Measurements from ENCODE around the gene BUD31.
"Not testable (repeated sequence)": the region's sequence is repeated elsewhere in the genome, so short reads cannot be mapped to it uniquely, and the experiment has no call there.

BUD31 gene

DNA sequence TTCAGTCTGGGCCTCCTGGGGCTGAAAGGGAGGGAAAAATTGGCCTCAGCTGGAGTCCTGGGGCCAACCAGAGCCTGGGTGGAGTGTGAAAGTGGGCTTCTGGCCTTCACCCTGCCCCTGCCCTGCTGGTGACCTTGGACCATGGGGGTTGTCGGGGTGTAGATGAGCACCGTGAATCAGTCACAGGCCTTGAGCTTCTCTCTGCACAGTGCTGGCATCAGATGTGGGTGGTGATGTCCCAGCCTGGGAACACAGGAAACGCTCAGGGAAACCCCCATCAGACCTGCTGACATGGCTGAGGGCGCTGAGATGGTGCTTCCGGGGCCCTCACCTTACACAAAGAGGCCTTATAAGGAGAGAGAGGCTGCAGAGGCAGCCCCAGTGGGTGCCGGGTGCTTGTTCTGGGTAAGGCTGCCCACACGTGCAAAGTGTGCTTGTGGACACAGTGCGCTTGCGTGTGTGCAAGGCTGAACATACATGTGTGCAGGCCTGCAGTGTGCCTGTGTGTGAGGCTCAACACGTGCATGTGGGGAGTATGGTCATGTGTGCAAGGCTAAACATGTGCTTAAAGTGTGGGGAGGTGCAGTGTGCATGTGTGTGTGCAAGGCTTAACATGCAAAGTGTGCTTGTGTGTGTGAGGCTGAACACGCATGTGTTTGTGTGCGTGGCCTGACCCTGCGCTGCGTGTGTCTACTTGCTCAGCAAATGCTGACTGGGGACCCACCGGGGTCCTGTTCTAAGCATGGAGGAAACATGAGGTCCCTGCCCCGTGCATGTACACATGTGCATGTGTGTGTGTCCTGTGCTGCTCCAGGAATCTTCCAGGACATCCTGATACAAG is 27.7 kb upstream of the BUD31 start:
- DNase-seq, result no peak

DNA sequence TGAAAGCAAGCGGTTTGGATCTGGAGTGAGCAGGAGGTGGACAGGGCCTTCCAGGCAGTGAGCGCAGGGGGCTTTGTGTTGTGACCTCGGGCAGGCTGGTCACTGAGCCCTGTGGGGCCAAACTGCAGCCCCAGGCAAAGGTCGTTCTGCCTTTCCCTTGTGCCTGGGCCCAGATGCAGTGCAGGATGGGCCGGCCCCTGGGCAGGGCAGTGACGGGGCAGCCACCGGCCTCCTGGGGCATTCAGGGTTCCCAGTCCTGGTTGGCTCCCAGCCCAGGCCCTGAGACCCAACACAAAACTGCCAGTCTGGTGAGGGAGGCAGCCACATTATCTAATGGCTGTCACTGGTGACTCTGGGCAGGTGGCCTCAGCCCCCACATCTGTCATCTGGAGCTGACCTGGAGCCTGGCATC is 27.1 kb upstream of the BUD31 start:
- no peak for DNase-seq

GRCh38 chr7:99383203-99383602 is 25.6 kb upstream of the BUD31 start:
- DNase-seq, result no peak

- DNase-seq, result no peak
These were observed 24.9 kb upstream of the BUD31 start for GRCh38 chr7:99383791-99384370.

DNA sequence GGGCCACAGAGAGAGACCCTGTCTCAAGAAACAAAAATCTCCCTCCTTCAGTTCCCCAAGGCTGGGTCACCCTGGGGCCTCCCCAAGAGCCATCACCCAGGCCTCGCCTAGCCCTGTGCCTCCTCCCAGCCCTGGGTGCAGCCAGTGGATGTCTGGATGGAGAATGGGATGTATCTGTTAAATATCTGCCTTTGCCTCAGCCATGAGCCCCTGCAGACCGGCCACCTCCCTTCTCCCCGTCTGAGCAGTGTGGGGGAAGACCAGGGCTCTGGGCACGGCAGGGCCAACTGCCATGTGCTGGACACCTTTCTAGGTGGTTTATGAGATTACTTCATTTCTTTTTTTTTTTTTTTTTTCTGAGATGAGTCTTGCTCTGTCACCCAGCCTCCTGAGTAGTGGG is 24.2 kb upstream of the BUD31 start:
- DNase-seq, result no peak

DNA sequence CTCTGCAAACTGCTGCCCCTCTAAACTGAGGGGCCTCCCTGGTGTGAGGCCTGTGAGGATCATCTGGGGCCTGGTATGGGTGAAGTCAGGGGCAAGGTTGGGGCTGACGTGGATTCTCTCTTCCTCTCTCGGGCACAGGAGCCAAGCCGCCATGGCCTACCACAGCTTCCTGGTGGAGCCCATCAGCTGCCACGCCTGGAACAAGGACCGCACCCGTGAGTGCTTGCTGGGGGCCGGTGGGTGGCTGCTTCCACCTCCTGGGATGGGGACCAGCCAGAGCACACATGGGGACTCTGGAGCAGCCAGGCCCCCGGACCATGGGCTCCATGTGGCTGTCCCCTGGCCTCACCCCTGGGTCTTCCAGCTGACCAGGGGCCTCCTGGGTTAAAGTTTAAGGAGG is 23.2 kb upstream of the BUD31 start:
- DNase-seq, result no peak

- DNase-seq, result no peak
These were observed 22.1 kb upstream of the BUD31 start for GRCh38 chr7:99386584-99387238.

DNA sequence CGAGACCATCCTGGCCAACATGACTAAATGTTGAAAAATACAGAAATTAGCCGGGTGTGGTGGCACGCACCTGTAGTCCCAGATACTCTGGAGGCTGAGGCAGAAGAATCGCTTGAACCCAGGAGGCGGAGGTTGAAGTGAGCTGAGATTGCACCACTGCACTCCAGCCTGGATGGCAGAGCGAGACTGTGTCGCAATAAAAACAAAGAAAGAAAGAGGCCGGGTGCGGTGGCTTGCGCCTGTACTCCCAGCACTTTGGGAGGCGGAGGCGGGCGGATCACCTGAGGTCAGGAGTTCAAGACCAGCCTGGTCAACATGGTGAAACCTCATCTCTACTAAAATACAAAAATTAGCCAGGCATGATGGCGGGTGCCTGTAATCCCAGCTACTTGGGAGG is 21.5 kb upstream of the BUD31 start:
- DNase-seq, result not testable (repeated sequence)

DNA sequence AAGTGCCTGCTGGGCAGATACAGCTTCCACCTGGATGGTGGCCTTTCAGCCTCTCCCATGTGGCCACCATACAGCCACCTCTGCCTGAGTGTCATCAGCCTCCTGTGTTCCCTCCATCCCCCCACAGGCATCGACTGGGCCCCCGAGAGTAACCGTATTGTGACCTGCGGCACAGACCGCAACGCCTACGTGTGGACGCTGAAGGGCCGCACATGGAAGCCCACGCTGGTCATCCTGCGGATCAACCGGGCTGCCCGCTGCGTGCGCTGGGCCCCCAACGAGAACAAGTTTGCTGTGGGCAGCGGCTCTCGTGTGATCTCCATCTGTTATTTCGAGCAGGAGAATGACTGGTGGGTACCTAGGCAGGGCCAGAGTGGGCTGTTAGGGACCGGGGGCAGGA is 20.9 kb upstream of the BUD31 start:
- DNase-seq, result no peak

GRCh38 chr7:99389772-99390171 is 19.0 kb upstream of the BUD31 start:
- DNase-seq, result no peak

- DNase-seq, result no peak
These were observed 17.7 kb upstream of the BUD31 start for GRCh38 chr7:99390941-99391602.

DNA sequence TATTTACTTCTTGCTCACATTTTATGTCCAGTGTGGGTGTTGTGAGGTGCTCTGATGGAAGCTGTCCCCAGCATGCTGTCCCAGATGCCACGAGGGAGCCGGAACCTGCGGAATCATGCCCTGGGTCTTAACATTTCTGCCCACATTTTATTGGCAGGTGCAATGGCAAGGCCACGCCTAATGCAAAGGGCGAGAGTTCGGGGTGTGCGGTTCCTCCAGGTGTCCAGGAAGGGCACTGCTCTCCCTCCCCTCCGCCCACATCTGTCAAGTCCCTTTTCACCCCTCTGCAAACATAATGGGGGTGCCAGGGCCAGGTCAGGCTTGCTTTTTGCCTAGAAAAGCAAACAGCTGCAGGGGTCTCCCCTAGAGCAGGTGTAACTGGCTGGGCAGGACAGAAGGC is 16.7 kb upstream of the BUD31 start:
- DNase-seq, result no peak

DNA sequence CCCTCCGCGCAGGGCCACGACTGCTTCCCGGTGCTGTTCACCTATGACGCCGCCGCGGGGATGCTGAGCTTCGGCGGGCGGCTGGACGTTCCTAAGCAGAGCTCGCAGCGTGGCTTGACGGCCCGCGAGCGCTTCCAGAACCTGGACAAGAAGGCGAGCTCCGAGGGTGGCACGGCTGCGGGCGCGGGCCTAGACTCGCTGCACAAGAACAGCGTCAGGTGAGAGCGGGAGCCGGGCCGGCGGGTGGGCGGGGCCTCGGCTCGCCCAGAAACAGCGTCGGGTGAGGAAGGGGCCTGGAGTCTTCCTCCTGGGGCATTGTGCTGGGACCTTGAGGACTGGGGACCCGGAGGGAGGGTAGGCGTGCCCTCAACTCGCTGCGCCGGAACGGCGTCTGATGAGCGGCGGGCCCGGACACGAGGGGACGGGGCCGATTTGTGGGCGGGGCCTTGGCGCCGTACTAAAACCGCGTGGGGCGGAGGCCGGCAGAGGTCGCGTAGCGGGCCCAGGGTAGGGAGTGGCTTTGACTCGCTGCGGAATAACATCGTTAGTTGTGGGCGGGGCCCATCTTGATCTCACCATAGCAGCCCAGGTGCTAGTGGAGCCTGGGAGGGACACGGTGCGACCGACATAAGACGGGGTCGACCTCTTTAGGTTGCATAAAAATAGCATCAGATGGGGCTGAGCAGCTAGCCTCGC is 16.0 kb upstream of the BUD31 start:
- peak; percentile 76 for DNase-seq

DNA sequence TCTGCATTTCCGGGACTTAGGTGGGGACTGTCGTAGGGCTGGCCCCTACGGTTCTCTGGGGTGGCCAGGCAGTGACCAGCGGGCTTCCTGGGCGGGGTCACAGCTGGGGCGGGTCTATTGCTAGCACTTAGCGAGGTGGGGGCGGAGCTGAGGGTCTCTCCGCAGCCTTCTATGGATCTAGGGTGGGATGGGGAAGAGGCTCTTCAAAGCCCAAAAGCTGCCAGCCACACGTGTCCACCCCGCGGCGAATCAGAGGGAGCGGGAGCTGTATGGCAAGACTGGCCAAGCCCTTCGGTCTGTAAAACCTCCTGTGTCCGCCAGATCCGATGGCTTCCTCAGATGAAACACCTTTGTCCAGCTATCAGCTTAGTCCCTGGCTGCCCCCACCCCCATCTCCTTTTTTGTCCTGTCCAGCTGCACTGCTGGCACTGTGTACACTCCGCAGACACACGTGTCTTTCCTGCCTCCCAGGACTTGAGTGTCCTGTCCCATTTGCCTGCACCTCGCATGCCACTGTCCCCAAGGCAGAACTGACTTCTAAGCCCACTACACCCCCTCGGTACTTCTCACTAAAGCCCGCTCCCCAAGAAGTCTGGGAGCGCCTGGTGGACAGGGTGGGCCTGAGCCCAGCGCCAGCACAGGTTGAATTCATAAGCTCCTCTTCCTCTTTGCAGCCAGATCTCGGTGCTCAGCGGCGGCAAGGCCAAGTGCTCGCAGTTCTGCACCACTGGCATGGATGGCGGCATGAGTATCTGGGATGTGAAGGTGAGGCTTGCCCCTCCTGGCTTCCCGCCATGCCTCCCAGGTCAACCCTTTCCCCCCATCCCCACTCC is 15.2 kb upstream of the BUD31 start:
- DNase-seq, result no peak

DNA sequence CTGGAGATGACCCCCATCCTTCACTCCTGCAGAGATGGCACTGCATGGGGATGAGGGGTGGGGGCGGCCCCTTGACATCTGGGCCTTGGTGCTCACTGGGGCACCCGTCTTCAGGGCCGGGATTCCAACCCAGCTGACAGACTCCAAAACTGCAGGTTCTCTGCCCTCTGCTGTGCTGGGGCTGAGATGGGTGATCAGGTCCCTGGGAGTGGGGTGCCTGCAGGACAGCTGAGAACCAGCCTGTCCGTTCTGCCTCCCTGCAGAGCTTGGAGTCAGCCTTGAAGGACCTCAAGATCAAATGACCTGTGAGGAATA is 14.6 kb upstream of the BUD31 start:
- DNase-seq, result no peak

DNA sequence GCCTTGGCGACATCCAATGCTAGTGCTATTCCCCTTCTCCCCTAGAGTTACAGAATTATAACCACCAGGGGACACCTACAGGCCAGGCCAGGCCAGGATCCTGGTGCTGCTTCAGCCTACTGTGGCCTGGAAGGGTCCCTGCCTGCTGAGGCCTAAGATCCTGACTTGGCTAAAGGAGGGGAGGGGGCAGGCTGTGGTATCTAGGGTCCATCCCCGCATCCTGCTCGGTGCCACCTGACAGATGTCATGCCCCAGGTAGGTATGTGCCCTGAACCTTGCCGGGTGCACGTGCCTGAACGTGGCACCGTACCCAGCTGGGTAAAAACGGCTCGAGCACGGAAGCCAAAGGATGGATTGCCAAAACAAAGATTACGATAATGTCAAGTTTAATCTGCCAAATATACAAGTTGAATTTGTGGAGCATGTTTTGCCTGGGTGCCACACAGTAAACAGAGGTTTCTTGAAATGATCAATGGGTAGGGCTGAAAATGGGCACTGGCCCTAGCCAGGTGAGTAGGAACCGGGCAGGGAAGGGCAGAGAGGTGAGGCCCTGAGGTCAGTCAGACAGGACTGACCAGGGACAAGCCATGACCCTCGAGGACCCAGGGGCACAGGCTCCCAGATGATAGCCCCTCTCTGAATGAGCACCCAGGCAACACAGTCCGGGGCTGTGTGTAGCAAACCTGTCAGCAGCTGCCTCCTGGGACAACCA is 13.0 kb upstream of the BUD31 start:
- DNase-seq, result no peak

DNA sequence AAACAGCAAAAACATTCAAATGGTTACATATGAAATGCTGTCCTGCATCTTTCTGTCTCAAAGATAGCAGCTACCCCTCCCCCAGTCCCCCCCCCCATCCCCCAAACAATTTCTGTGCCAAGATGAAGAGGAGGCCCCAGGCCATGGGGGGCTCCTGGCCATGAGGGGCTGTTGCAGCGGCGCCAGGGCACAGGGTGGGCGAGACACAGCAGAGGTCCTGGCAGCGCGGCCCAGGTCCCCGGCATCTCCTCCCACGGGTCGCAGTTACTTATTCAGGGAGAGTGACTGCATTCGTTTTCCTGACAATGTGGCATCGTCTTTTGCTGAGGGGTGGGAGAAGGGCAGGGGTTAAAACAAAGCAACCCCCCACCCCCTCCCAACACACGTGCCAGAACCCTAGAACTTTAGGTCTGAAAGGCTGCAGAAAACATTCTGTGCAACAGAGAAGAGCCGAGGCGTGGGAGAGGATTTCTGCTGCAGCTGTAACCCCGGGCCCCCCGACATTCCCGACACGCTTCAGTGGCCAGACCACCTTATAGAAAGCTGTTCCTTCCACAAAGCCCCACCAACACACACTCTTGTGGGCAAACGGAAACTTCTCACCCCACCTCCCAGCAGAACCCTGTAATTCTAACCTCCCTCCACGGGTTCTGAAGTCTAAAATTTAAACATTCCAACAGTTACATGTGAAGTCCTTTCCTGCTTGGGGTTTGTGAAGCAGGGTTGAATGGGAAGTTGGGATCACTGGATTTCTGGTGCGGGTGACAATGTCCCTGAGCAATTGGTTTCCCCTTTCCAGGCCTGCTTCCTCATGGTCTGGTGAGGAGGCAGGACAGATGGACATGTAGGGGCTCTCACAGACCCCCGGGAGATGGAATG is 12.1 kb upstream of the BUD31 start:
- DNase-seq, result no peak

- DNase-seq, result no peak
These were observed 11.3 kb upstream of the BUD31 start for GRCh38 chr7:99397297-99397983.

DNA sequence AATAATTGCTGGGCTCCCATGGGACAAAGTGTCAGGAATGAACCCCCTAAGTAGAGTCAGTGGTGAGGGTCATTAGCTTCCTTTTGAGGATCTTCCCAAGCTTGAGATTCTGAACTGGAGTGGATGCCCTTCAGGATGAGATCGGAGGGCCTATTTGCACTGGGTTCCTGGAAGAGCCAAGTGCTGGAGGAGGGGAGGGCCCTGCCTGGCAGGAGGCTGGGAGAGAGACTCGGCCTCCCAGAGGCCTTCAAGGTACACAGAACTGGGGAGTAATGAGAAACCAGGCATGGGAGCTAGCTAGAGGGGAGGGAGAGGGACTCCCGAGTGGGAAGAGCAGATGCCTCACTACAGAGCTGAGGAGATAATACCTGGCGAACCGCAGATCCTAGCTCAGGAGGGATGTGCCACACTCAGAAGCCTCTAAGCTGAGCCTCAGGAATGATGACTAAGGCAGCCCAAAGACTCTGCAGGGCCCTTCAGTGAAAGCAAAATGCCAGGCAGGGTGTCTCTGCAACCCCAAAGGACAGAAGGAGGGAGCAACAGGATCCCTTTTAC is 9.8 kb upstream of the BUD31 start:
- no peak for DNase-seq

DNA sequence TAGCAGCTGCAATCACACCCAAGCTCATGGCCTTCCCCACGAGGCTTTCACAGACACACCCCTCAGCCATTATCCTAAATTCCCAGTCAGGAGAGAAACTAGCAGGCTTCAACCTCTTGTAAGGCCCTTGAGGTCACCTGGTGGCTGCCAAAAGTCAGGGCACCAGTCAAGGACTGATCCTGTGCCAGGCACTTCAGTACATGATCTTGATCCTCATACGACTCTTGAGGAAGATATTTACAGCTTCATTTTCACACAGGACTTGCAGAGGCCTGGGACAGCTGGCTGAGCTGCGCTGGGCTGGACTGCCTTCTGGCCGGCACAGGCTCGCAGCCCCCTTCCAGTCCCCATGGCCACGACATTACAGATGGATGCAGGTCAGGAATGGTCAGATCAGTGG is 9.2 kb upstream of the BUD31 start:
- no peak for DNase-seq
